Stomach (tissue), 4 donors: ENCODE measurements around the gene RXRG.

Source experiments
- CTCF ChIP-seq, 7 experiments: fragments of 450-650 bp in 4 of 7; fragments of 200-600 bp in 3 of 7; sonication (generic) in 3 of 7; IDR thresholded peaks; one replicate each; pipeline ENCODE4 v1.5.1; 2016 to 2019; ENCODE audit warnings: antibody characterized with exemption in 7 of 7, control low read depth in 2 of 7, mild to moderate bottlenecking in 1 of 7
- POLR2AphosphoS5 ChIP-seq, 3 donors: sonication (generic); formaldehyde crosslinking; IDR thresholded peaks; one replicate each; pipeline ENCODE4 v1.6.1; 2016; ENCODE audit warnings: antibody characterized with exemption in 3 of 3

DNA sequence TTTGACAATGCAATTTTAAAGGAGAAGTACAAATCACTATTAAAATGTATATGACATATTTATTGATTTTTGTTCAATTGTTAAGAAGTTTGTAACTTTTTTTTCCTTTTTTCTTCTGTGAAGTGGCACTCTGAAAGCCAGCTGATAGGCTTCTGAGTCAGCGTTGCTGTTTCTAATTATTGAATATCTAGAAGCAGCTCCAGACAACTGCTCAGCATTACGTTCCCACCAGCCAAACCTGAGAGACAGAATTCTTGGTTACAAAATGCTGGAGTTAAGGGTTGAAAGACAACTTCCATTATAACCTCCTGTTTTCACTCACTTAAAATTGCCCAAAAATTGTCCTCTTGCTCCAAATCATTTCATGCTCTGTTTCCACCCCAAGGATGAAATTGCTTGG is 57.0 kb downstream of the RXRG start:
- TF ChIP-seq CTCF (IDR thresholded peaks at IDR 0.05) (no peak), POLR2AphosphoS5 (IDR thresholded peaks at IDR 0.05) (no peak)
